GM21360 (cell line): Measurements from ENCODE around the gene CASQ2.
"Not testable (repeated sequence)": the region's sequence is repeated elsewhere in the genome, so short reads cannot be mapped to it uniquely, and the experiment has no call there.

Experiments used
- ATAC-seq: cut with Tn5 transposase; IDR thresholded peaks from one replicate; pipeline ENCODE4 v1.9.1; 2021; ENCODE audit warnings: mild to moderate bottlenecking, moderate library complexity; ENCODE audit not compliant: unreplicated experiment

The CASQ2 gene

GRCh38 chr1:115781851-115782250 is 13.3 kb upstream of the CASQ2 start:
- no peak for ATAC-seq

DNA sequence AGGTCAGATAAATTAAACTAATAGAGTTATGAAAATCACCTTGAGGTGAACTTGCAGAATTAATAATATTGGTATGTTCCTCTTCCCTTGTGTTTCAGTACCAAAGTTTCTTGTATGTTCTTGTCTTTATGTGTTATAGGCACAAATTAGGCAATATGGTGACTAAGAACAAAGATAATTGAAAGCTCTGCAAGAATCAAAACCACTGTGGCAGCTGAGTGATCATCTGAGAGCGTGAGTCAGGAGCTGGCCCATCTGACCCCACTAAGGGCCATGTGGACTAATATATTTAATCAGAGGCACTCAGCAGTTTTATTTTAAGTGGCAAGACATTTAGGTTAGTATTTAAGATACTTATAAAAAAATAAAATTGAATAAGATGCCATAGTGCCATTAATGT is 12.8 kb upstream of the CASQ2 start:
- no peak for ATAC-seq

GRCh38 chr1:115780655-115781054 is 12.1 kb upstream of the CASQ2 start:
- ATAC-seq, result not testable (repeated sequence)

GRCh38 chr1:115779075-115779474 is 10.6 kb upstream of the CASQ2 start:
- not testable (repeated sequence) for ATAC-seq

DNA sequence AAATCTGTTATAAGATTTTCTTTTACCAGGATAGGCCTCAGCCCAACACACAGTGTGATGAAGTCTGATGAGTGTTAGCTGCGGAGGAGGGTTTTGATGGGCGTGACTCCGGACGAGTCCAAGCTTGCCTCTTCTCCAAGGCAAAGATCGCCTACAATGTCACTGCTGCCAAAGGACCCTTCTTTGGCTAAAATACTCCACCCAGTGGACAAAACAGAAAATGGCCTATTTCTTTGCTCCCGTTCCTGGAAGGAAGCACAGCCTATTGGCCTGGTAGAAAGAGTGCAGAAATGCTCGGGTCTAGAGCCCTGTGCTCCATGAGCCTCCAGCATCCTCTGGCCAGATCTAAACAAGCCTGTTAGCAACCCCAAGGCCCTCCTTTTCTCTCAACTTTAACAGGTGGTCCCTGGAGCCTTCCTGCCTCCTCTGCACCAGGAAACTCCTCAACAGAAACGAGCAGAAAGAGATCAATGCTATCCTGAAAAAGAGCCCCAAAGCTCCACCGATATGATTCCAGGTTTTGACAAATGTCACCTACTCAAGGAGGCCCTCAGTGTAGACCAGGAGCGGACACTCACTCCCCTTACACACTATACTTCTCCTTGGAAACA is 3.4 kb upstream of the CASQ2 start:
- ATAC-seq, result peak; percentile 77

DNA sequence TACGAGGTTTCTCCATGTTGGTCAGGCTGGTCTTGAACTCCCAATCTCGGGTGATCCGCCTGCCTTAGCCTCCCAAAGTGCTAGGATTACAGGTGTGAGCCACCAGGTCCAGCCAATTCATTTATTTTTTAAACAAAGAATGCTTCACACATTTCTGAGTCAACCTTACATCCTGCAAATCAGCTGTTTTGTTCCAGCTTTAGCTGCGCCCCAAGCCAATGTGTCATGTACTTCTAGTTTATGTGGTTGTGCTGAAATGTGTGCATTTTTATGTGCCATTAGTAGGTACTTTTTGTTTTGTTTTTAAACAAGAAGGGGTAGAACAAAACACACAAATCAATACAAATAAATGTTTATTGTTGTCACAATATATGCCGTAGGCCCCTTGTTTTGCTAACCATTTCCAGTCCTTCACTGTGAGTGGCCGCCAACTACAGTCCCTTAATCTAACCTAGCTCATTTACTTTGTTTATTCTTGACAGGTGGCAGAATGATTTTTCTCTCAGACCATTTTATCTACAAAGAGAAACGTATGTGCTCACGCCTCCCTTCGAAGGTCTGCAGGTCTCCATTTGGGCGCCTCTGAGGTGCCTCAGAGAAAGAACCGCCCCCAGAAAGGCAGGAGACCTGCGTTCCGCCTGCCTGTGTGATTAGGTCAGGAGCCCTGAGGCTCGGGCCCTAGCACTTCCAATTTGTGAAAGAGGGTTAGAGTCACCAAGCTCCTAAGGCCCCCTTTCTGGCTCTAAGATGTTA is 2.8 kb upstream of the CASQ2 start:
- peak; percentile 27 for ATAC-seq

DNA sequence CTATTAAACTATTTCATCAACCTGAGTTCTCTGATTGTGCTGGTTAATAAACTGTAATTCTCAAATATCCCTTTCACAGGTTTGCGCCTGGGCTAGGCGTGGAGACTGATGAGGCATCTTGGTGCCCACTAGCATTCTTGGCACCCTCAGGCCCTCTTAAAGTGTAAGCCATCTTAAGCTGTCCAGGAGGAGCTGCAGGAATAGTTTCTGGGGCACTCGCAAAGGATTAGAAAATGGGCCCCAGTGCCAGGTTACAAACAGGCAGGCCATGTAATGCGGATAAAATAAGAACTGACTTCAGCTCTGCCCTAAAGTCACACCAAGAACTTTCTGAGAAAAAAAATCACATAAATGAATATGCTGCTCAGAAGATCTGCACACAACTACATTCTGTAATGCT is 1.1 kb downstream of the CASQ2 start:
- ATAC-seq, result no peak

DNA sequence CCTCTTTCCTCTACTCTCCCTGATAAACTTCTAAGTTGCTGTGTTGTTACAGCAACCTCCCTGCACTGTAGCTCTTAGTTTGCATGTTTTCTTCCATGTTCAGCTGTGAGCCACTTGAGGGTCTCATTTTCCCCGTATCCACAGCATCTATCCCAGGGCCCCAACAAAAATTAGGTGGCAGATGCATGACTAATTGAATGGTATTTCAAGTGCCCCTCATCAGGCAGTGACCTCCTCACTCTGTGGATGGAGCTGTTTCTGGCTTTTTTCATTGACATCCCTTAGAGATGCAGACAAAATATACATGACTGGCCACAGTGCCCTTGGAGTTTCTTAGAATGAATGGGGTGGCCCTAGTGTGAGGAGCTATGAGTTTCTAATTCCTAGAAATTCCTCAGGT is 3.4 kb downstream of the CASQ2 start:
- ATAC-seq, result no peak

- ATAC-seq, result no peak
Observed at GRCh38 chr1:115764541-115764940, 4.0 kb downstream of the CASQ2 start.

- ATAC-seq, result no peak
Observed at GRCh38 chr1:115762779-115763178, 5.7 kb downstream of the CASQ2 start.

- no peak for ATAC-seq
Observed at GRCh38 chr1:115761601-115762302, 6.8 kb downstream of the CASQ2 start.

DNA sequence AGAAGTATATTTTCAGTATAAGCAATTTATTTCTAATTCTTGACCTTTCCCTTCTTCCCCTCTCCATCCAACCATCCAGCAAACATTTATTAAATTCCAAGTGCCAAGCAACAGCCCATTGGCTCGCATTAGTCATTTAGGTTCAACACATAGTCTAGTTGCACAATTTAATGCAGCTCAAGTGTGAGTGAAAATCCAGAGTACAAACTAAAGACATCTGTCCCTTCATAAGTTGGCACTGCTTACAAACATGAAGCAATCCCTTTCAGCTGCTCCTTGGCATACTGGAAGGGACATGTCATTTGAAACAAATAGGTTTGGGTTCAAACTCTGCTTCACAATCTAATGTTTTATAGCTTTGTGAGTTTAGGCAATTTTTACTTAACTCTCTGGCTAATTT is 10.7 kb downstream of the CASQ2 start:
- no peak for ATAC-seq

DNA sequence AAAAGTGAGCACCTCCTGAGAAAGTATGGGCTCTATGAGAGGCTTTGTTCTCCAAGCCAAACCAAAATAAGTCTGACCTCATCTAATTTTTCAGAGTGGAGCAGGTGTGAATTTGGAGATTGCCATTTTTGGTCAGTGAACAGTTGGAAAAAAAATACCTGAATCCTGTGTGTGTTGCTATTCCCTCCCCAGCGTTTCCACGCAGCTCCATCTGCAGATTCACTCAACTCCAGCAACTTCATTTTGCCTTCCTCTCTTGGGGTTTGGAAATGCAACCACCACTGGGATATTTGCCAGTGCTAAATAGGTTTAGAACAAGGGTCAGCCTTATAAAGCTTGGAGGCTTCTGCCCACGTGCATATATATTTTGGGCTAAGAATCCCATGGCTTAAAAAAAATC is 11.2 kb downstream of the CASQ2 start:
- no peak for ATAC-seq

- no peak for ATAC-seq
Observed at GRCh38 chr1:115755456-115756370, 12.8 kb downstream of the CASQ2 start.

DNA sequence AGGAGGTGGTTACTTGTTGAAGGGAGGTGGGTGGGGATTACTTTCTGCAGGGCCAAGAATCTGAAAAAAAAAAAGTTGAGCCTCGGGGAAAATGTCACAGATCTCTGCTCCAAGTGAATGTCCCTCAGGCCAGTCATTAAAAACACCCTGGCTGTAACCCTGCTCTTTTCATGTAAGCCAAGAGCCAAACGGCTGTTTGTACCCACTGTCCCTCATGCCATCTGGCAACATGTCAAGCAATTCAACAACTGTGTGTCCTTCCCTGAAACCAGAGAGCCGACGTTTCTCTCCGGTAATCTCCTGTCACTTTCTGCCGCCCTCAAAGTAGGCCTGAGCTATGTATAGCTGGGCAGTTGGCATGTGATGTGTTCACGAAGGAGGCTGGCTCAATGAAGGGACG is 14.7 kb downstream of the CASQ2 start:
- ATAC-seq, result no peak

DNA sequence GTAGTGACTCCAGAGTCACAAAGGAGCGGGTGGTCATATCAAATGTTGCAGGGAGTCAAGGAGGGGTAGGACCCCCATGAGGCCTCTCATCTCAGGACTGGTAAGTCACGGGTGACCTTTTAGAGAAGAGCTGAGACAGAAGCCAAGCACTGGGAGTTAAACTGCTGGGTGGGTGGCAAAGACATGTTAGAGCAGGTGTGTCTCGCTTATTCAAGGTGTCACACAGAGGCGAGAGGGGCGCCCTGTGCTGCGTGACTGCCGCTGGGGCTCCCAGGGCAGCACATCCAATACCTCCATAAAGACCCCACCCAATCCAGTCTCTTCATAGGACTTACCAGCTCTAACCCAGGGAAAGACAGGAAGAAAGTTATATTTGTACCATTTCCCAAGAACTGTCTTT is 15.2 kb downstream of the CASQ2 start:
- no peak for ATAC-seq

GRCh38 chr1:115748401-115749150 is 19.9 kb downstream of the CASQ2 start:
- ATAC-seq, result no peak

DNA sequence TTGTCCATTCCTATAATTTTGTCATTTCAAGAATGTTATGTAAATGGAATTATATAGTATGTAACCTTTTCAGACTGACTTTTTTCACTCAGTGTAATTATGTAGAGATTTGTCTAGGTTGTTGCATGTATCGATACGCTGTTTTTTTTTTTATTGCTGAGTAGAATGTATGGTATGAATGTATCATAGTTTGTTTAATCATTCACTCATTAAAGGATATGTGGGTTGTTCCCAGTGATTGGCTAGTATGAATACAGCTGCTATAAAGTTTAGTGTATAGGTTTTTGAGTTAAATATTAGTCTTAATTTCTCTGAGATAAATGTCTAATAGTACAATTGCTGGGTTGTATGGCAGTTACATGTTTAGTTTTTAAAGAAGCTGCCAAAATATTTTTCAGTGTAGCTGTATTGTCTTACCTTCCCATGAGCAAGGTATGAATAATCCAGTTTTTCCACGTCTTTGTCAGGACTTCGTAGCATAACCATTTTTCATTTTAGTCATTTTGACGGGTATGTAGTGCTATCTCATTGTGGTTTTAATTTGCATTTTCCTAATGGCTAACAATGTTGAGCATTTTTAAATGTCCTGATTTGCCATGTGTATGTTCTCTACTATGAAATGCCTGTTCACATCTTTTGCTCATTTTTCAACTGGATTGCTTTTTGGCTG is 22.4 kb downstream of the CASQ2 start:
- ATAC-seq, result no peak

DNA sequence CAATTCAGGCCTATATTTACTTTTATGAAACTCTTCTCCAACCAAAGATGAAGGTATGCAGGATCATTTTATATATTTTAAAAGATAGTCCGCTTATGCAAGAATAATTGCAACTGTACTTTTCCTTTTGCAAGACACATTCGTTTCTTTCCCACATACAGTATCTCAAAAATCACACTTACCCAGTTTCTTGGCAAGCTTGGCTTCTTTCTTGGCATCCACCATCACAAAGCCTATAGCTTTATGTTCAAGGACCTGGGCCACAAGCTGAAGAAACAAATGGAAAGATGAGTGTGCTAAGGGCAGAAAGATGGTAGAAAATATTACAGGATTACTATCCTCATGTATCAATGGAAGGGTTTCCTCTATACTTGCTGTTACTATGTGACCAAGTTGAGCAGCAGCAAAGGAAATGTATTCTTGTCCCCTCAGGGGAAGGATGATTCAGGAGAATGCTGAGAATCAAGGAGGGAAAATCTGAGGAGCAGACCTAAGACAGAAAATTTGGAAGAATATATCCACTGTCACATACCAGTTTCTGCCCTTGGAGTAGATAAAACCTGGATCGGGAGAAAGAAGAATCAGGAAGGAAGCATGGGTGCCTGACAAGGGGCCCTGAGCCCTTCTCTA is 23.8 kb downstream of the CASQ2 start:
- no peak for ATAC-seq
